ENCODE data around the gene TOP3B.

DNA sequence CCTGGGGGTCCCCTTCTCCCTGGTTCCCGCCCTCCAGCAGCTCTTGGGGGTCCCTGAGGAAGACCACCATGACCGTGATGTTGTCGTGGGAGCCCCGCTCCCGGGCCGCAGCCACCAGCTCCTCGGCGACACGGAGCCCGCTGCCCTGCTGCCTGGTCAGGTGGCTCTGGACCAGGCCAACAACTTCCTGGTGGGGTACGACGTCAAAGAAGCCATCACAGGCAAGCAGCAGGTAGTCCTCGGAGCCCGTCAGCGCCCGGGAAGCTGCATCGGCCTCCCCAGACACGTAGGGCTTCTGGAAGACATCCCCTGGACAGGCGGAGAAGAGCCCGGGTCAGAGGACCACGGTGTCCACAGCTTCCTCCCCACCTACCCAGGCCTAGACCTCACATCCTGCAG is 59.4 kb downstream of the TOP3B start:
- TF ChIP-seq CTCF (conservative IDR thresholded peaks at IDR 0.05; ENCODE audit: low read depth in 2 of 2) (no peak), CREB1 (CRISPR knock-in tag; IDR thresholded peaks at IDR 0.05; ENCODE audit: low read depth) (no peak), EZH2 (IDR thresholded peaks at IDR 0.05; ENCODE audit: low read depth, unreplicated experiment) (no peak)

Data from GM23338 (cell line).